Stimulated activated CD4-positive, alpha-beta T cell treated with anti-CD3 and anti-CD28 coated beads, Interleukin-12 subunit alpha, Interleukin-12 subunit beta, amount 100 ng/mL, for 48 hours (primary cell): ENCODE measurements around the gene CENPS.
"Not testable (repeated sequence)": the region's sequence is repeated elsewhere in the genome, so short reads cannot be mapped to it uniquely, and the experiment has no call there.

ENCODE experiments used
- DNase-seq, 3 donors: peaks; one replicate each; pipeline ENCODE4 v3.0.0-alpha.2; 2020; ENCODE audit warnings: low read depth in 2 of 3, low spot score in 1 of 3

CENPS gene

DNA sequence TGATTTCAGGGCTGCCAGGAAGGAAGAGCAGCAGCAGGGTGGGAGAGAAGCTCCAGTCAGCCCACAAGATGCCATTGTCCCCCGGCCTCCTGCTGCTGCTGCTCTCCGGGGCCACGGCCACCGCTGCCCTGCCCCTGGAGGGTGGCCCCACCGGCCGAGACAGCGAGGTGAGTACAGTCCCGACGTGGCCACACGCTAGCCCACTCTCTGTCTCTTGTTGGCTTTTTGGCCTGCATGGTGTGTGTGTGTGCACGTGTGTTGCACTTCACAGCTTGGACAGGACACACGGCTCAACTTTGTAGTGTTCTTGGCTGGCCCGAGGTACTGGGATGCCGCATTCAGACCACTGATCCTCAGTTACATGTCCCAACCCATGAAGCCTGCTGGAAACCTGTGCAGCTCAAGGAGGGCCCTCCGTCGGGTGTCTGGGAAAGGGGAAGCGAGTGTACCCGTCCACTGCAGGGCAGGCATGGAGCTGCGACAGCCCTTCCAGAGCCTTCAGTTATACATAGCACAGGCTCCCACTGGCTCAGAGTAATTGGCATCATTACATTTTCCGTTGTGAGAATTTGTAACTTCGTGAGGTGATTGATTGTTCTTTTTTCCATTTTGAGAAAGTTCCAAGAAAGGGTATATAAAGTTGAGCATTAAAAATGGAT, 20.1 kb downstream of the CENPS start:
- no peak for DNase-seq

DNA sequence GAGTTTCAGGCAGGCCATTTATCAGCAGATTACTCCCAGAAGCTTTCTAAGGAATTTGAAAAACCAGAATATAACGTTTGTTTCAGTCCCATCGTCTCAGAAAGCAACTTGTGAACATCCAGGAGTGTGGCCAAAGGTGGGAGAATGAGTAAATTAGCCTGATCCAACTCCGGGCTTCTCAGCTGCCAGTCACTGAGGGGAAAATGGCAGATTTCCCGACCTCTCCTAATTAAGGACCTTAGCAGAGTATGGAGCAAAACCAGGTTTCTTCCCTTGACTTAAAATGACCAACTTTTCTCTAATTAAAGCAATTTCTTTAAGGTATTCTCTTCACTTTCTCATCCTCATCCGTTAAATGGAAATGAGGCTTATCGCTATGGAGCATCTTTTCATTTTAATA, 20.6 kb downstream of the CENPS start:
- no peak for DNase-seq

DNA sequence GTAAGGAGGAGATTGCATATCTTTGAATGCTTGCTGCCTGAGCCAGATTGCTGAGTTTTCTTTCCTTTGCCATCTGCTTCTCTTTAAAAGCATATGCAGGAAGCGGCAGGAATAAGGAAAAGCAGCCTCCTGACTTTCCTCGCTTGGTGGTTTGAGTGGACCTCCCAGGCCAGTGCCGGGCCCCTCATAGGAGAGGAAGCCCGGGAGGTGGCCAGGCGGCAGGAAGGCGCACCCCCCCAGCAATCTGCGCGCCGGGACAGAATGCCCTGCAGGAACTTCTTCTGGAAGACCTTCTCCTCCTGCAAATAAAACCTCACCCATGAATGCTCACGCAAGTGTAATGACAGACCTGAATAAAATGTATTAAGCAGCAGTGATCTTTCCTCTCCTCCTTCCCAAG, 21.1 kb downstream of the CENPS start:
- DNase-seq, result no peak

DNA sequence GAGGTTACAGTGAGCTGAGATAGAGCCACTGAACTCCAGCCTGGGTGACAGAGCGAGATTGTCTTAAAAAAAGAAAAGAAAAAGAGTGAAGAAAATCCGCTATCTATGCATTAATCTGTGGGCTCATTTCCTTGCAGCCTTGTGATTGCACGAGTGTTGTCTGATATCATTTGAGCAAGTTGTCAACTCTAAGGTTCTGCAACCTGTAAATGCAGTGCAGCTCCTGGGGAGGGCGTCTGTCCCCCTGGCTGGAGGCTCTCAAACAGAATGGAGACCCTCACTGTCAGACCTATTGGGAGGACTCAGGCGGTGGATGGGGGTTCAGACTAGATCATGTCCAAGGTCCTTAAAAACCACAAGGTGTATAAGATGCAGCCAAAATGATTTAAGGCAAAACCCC, 25.8 kb downstream of the CENPS start:
- DNase-seq, result no peak

DNA sequence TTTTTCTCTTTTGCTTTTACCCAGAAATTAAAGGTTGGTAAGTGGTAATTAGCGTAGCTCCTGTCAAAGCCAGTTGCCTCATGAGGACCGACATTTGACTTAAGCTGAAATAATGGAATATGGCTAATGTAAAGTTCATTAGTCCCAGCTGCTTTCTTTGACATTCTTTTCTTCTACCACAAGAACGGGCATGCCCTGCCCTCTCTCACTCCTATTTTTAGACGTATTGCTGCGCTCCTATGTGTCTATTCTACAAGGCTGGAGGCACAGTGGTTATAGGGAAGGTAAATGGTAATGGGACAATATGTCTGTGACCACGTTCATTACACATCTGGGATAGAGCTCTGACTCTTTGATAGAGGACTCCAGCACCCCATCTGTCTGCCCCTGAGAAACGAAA, 26.4 kb downstream of the CENPS start:
- no peak for DNase-seq

DNA sequence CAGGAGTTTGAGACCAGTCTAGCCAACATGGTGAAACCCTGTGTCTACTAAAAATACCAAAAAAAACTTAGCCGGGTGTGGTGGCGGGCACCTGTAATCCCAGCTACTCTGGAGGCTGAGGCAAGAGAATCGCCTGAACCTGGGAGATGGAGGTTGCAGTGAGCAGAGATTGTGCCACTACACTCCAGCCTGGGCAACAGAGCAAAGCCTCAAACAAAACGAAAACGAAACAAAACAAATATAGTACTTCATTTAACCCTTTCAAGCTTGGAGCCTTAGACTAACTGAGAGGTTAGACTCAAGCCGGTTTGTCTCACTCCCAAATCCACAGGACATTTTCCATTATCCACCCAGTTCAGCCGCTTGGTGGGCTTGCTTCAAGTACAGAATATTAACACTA, 27.2 kb downstream of the CENPS start:
- not testable (repeated sequence) for DNase-seq

DNA sequence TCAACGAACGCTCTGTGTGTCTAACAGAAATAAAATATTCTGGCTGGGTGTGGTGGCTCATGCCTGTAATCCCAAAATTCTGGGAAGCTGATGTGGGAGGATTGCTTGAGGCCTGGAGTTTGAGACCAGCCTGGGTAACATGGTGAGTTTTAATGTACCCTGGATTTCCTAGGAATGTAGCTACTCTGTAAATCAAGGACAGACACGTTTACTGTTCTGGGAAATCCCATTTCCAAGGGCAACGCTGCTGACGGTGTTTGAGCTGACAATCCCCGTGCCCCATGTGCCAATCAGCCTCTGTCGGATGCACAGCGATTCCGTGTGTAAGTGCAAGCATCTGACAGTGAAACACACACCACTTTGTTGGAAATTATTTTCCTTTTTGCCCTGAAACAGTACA, 27.6 kb downstream of the CENPS start:
- no peak for DNase-seq

DNA sequence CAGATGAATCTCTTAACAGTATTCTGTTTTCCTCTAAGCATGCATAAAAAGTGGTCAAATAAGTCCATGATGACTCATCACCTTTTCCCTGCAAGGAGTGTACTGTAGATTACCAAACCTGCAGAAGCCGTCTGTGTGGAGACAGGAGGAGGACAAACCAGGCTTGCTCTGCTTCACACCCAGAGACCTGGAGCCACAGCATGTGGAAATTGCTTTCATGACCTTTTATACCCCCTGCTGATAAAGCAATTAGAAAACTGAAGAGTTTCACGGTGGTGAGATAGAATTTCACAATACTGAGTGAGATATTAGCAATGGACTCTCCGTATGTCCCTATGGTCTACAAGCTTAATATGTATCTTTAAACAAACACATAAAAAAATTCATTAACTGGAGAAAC, 29.0 kb downstream of the CENPS start:
- DNase-seq, result no peak

DNA sequence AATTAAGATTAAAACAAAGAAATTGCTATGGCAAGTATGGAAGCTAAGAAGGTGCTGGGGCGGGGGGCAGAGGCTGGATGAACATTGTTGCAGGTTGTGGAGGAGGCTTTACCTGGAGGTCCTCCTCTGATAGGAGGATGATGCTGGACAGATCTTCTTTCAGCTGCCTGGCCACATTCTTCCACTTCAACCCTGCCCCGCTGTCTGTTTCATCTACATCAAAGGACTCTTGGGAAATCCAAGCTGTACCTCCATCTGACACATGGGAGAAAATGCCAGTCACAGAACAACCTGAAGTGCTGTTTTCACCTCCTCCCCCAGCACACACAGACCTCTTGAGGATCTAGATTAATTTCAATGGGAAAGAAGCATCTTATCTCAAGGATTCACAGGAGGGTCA, 36.8 kb downstream of the CENPS start:
- DNase-seq, result no peak

DNA sequence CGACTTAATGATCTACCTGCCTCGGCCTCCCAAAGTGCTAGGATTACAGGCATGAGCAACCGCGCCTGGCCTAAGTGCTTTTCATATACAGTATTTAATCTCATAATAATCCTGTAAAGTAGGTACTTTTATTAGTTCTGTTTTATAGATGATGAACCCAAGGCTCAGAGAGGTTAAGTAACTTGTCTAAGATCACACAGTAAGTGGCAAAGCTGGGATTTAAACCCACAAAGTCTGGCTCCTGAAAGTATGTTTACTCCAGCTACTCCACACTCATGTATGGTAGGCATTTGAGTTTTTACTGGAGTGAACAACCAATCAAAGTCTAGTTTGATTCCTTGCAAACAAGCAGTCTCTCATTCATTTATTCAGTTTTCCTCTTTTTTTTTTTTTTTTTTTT, 39.8 kb downstream of the CENPS start:
- DNase-seq, result no peak

DNA sequence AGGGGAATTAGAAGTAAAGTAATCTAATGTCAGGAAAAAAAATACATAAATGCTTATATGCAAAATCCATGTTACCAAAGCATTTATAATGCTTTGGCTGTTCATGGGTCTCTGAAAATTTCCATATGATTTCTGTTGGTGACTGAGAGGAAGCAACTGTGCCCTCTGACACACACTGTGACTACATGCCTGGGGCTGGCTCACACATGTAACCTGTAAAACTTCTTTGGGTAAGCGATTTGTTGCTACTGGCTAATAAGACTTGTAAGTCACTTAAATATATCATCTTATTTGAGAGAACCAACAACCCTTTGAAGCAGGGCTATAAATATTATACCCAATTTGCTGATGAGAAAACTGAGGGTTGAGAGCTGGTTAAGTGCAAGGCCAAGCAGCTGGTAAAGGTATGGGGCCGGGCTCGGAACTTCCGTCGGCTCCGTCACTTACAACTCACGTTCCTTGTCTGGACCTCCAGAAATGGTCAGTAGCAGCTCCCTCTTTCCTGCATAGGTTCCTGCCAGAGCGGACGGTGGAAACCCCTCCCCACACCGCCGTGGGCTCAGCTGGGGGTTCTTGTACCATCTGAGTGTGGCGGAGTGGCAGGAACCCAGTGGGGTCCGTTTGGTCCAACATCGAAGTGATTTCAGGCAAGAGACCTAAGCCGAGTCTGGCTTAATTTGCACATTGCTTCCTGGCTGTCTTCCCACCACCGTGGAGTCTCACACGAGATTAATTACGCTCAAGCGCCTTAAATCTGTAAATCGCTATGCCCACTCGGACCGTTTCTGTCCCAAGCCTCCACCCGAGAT, 41.4 kb downstream of the CENPS start:
- no peak for DNase-seq

DNA sequence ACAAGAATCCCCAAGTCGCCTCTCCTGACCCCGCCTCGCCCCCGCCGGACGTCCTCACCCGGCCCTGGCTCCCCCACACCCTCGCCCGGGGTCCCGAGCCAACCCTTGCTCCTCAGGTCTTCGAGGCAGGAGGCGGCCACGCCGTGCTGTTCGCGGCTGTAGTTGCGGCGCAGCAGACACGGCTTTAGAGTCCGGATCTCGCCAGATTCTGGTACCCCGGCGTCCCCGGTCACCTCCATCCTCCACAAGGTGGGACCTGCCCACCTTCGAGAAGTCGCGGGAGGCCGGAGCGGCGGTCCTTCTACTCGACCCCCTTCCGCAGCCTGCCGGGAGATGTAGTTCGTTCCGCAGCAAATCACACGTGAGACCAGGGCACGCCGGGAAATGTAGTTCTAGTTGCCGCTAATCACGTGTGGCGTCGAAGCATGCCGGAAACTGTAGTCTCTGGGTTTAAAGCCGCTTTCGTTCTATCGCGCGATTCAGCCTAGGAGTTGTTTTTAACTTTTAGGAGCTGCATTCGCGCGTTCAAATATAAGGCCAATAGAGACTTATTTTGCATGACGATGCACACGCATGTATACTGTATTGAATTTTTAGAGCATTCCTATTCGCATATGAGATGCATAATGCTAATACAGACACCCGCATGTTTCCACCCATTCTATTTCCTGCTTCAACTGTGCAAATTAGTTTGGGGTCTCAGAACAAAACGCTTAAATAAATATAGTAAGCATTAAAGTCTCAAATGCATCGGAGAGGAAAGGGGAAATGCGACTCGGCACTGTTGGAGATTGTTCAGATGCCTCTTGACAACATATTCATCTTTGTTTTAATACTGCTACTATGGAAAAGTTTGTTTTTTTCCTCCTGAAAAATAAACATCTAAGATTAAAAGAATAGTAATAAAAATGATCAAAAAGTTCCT, 42.2 kb downstream of the CENPS start, which contains the start of gene DFFA:
Gene DFFA, minus strand, starts transcription at position 310 of the 925 bp plus-strand sequence. Its CDS starts 71 bp downstream, at position 239.
- DNase-seq, result peak; percentile 81 to 86 (median 84)

DNA sequence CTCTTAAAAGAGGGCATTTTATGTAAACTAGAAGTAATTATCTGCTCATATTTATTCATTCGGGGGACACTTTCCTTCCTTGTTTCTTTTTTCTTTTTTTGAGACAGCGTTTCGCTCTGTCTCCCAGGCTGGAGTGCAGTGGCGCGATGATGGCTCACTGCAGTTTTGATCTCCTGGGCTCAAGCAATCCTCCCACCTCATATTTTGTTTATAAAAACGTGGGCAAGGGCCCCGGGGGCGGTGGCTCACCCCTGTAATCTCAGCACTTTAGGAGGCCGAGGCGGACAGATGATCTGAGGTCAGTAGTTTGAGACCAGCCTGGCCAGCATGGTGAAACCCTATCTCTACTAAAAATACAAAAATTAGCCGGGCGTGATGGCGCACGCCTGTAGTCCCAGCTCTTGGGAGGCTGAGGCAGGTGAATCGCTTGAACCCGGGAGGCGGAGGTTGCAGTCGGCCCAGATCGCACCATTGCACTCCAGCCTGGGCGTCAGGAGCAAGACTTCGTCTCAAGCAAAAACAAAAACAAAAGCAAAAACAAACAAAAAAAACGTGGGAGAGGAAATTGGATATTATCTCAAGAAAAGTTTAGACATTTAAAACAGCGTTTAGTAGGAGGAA, 43.0 kb downstream of the CENPS start:
- no peak for DNase-seq

DNA sequence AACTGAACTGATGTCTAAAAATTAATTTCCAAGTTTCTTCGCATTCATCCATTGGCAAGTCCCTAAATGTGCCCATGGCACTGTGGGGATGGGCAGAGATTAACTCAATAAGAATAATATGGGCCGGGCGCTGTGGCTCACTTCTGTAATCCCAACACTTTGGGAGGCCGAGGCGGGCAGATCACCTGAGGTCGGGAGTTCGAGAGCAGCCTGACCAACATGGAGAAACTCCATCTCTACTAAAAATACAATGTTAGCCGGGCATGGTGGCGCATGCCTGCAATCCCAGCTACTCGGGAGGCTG, 44.0 kb downstream of the CENPS start:
- not testable (repeated sequence) for DNase-seq

DNA sequence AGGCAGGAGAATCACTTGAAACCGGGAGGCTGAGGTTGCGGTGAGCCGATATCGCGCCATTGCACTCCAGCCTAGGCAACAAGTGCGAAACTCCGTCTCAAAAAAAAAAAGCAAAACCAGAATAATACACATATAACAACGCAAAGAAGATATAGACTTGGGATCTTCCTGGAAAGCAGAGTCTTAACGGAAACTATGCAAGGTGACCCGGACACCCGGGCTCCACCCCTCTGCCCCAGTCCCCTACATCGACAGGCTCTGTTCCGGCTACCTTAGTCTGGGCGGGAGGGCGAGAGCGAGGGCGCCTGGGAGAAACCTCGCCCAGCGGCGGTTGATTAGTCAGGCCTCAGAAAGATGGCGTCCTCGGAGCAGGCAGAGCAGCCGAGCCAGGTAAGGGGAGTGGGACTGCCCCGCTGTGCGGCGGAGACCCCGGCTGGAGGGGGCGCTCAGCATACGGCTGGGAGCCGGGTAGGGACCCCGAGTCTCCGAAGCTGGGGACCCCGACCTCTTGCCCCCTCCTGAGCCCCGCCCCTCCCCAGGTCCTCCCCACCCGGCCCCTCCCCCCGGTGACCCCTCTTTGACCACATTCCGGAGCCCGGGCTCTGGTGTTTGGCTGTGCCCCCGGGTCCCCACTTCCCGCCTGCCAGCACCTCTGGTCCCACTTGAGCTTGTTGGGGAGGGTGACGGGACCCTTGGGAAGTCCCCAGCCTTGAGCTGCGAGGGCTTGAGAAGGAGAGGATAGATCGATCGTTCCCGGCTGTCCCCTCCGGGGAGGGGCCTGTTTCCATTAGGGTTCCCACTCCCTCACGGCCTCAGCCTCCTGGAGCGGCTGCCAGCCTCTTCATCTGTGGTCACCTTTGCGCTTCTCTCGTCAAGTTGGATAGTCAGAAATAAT, 44.6 kb downstream of the CENPS start, which contains the start of gene PEX14:
Gene PEX14, plus strand, starts transcription at position 338 of the 895 bp plus-strand sequence. Its CDS starts 17 bp downstream, at position 355.
- peak; percentile 85 to 86 (median 85) for DNase-seq

DNA sequence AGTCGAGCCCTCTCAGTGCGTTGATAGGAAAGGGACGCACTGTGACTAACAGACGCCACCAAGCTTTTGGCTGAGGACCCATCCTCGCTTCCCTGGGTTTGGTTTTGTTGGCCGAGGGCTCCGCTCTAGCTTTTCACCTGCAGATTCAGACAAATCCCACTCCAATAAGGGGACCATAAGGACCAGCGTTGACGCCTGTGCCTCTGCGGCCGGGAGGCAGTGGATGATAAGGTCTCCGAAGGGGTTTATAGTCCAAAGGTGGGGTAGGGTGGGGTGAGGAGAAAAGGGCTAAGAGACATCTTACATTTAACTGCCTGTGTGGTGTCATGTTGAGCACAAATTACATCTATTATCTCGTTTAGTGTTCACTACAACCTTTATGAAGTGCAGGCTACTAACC, 45.3 kb downstream of the CENPS start:
- no peak for DNase-seq

DNA sequence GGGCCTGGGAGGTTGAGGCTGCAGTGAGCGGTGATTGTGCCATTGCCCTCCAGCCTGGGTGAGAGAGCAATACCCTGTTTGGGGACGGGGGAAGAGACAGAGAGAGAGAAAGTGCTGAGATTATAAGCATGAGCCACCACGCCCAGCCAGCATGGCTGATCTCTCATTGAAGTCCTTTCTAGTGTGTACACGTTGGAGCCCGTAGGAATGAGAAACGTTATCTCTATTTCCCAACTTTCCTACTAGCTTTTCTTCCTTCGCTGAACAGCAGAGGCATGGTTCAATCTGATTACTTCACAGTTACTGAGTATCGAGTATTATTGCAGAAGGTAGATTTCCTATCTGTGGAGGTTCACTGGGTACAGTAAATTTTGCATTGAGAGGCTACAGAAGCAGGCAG, 49.1 kb downstream of the CENPS start:
- no peak for DNase-seq

DNA sequence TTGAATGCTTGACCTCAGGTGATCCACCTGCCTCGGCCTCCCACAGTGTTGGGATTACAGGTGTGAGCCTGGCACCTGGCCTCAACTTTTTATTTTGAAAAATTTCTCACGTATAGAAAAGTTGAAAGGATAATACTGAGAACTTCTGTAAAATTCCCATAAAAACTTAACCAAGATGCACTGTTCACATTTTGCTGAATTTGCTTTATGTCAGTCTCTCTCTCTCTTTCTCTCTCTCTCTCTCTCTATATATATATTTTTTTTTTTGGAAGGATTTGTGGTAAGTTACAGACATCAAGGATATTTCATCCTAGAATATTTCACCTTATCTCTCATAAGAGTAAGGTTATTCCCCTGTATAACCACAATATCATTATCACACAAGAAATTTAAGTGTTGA, 50.4 kb downstream of the CENPS start:
- no peak for DNase-seq

DNA sequence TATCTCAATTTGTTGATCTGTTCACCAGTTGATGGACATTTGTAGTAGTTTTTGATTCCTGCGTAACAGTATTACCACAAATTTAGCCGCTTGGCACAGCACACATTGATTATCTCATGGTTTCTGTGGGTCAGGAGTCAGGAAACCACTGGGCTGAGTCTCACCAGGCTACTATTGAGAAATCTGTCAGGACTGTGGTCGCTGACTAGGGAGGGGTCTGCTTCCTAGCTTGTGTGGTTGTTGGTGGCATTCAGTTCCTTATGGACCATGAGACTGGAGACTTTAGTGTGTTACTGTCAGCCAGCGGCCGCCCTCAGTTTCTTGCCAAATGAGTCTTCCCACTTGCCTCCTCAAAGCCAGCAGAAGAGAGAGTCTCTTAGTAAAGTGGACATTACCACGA, 54.3 kb downstream of the CENPS start:
- no peak for DNase-seq
